Transverse colon (tissue), 4 donors: ENCODE measurements around the gene HMCN2.

ENCODE experiments used
- EP300 ChIP-seq: sonication (generic); formaldehyde crosslinking; IDR thresholded peaks from one replicate; pipeline ENCODE4 v1.6.1; 2017; ENCODE audit warnings: antibody characterized with exemption, low read depth
- POLR2A ChIP-seq: fragments of 450-650 bp; IDR thresholded peaks from one replicate; pipeline ENCODE4 v1.6.1; 2016; ENCODE audit warnings: antibody characterized with exemption, mild to moderate bottlenecking, moderate library complexity
- POLR2AphosphoS5 ChIP-seq, 3 donors: sonication (generic); formaldehyde crosslinking; IDR thresholded peaks; one replicate each; pipeline ENCODE4 v1.6.1; 2016; ENCODE audit warnings: antibody characterized with exemption in 3 of 3
- TF ChIP-seq, protein P1 (sequence below), 5 experiments: fragments of 200-600 bp in 3 of 5; fragments of 450-650 bp in 2 of 5; sonication (generic) in 3 of 5; IDR thresholded peaks; 1 replicate in 2 of 5; 2 replicates in 3 of 5; pipeline ENCODE4 v1.5.1; 2016 to 2017; ENCODE audit warnings: antibody characterized with exemption in 5 of 5, inconsistent platforms in 3 of 5, mild to moderate bottlenecking in 2 of 5, moderate library complexity in 1 of 5

DNA sequence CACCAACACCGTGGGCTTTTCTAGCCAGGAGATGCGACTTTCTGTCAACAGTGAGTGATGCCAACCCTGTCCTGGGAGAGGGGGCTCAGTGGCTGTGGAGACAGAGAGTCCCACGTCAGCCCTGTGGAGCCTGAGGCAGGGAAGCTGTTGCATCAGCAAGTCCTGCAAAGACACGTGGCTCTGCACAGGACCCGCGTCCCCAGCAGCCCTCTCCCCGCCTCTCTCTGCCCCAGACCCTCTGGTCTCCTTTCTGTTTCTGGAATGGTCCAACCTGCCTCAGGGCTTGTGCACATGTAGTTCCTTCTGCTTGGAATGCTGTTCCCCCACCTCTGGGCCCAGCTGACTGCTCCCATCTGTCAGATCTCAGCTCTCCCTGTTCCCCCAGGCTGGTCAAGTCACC, 60.4 kb downstream of the HMCN2 start:
- TF ChIP-seq, protein P1, sequence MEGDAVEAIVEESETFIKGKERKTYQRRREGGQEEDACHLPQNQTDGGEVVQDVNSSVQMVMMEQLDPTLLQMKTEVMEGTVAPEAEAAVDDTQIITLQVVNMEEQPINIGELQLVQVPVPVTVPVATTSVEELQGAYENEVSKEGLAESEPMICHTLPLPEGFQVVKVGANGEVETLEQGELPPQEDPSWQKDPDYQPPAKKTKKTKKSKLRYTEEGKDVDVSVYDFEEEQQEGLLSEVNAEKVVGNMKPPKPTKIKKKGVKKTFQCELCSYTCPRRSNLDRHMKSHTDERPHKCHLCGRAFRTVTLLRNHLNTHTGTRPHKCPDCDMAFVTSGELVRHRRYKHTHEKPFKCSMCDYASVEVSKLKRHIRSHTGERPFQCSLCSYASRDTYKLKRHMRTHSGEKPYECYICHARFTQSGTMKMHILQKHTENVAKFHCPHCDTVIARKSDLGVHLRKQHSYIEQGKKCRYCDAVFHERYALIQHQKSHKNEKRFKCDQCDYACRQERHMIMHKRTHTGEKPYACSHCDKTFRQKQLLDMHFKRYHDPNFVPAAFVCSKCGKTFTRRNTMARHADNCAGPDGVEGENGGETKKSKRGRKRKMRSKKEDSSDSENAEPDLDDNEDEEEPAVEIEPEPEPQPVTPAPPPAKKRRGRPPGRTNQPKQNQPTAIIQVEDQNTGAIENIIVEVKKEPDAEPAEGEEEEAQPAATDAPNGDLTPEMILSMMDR (IDR thresholded peaks at IDR 0.05): no peak
- TF ChIP-seq POLR2A (no peak), EP300 (no peak), POLR2AphosphoS5 (IDR thresholded peaks at IDR 0.05) (no peak)
